C4-2B (cell line): ENCODE data around the gene HMGXB4.

Experiments
- ZFX ChIP-seq: fragments of 450-650 bp; IDR thresholded peaks from 2 replicates; pipeline ENCODE4 v1.6.1; 2017
- TF ChIP-seq, protein P1 (sequence below): fragments of 450-650 bp; conservative IDR thresholded peaks from 2 replicates; pipeline ENCODE4 v1.5.1; 2017; ENCODE audit warnings: mild to moderate bottlenecking

- TF ChIP-seq, protein P1, sequence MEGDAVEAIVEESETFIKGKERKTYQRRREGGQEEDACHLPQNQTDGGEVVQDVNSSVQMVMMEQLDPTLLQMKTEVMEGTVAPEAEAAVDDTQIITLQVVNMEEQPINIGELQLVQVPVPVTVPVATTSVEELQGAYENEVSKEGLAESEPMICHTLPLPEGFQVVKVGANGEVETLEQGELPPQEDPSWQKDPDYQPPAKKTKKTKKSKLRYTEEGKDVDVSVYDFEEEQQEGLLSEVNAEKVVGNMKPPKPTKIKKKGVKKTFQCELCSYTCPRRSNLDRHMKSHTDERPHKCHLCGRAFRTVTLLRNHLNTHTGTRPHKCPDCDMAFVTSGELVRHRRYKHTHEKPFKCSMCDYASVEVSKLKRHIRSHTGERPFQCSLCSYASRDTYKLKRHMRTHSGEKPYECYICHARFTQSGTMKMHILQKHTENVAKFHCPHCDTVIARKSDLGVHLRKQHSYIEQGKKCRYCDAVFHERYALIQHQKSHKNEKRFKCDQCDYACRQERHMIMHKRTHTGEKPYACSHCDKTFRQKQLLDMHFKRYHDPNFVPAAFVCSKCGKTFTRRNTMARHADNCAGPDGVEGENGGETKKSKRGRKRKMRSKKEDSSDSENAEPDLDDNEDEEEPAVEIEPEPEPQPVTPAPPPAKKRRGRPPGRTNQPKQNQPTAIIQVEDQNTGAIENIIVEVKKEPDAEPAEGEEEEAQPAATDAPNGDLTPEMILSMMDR: no peak
- no peak for TF ChIP-seq ZFX
These were observed 84.0 kb downstream of the HMGXB4 start for GRCh38 chr22:35341090-35341874.
